ENCODE measurements around the gene FGFBP2. TPM values are rescaled to one million over a fixed set of nuclear protein-coding genes. Genes with fewer than 3 reads are reported as not detected.

Gene FGFBP2
- total and polyA plus RNA-seq, 2 experiments from 2014 or later, result 0.18 to 0.56 TPM

- TF ChIP-seq ZNF462 (CRISPR knock-in tag; IDR thresholded peaks at IDR 0.05) (no peak), JUNB (IDR thresholded peaks at IDR 0.05; ENCODE audit: unreplicated experiment) (no peak), ZNF331 (CRISPR knock-in tag; IDR thresholded peaks at IDR 0.05; ENCODE audit: low read depth) (no peak), EZH2phosphoT487 (IDR thresholded peaks at IDR 0.05; ENCODE audit: unreplicated experiment) (no peak), NANOG (IDR thresholded peaks at IDR 0.05; ENCODE audit: borderline replicate concordance) (no peak), EZH2 (IDR thresholded peaks at IDR 0.05; ENCODE audit: low read depth, unreplicated experiment) (no peak)
- TF ChIP-seq, protein P1, sequence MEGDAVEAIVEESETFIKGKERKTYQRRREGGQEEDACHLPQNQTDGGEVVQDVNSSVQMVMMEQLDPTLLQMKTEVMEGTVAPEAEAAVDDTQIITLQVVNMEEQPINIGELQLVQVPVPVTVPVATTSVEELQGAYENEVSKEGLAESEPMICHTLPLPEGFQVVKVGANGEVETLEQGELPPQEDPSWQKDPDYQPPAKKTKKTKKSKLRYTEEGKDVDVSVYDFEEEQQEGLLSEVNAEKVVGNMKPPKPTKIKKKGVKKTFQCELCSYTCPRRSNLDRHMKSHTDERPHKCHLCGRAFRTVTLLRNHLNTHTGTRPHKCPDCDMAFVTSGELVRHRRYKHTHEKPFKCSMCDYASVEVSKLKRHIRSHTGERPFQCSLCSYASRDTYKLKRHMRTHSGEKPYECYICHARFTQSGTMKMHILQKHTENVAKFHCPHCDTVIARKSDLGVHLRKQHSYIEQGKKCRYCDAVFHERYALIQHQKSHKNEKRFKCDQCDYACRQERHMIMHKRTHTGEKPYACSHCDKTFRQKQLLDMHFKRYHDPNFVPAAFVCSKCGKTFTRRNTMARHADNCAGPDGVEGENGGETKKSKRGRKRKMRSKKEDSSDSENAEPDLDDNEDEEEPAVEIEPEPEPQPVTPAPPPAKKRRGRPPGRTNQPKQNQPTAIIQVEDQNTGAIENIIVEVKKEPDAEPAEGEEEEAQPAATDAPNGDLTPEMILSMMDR (conservative IDR thresholded peaks at IDR 0.05; ENCODE audit: low read depth in 2 of 2), result no peak
These were observed 20.0 kb upstream of the FGFBP2 start (continued) for GRCh38 chr4:15982842-15983524.
